Measurements from ENCODE around the gene COBL. TPM values are rescaled to one million over a fixed set of nuclear protein-coding genes. Genes with fewer than 3 reads are reported as not detected.

COBL gene
- total RNA-seq, 1 experiment from 2014 or later: 52.3 TPM

DNA sequence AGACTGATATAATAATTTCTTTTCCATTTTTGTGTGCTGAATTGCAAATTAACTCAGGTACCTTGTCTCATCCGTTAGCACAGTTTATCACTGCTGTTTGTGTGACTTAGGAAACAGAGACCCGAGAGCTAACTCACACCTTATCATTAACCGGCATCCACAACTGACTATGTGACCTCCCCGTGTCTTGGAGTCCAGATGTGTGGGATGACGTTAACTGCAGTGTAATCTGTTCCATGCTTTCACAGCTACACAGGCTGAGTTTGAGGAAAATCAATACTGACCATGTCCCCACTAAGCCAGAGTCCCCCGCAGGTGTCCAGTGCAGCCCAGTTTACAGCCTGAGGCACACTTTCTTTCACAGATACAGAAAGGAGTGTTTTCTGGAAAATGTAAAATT, 154.7 kb downstream of the COBL start:
- Histone ChIP-seq H3K56ac (ENCODE audit: insufficient read length, low read depth, low read length) (no peak overlapping the region), H3K27ac (ENCODE audit: insufficient read length, low read depth, low read length) (no peak overlapping the region), H4K20me1 (ENCODE audit: control insufficient read depth, insufficient read depth, insufficient read length) (no peaks in the 10 kb centered on the region), H3K4me1 (ENCODE audit: insufficient read depth, low read length) (peaks cover 3% of the 10 kb centered on the region), H3K4me2 (ENCODE audit: insufficient read depth, insufficient read length, low read length) (no peak overlapping the region), H3K23ac (ENCODE audit: insufficient read length, low read depth, low read length) (no peak overlapping the region), H4K91ac (ENCODE audit: insufficient read length, low read depth, low read length) (no peak overlapping the region), H3K9me3 (ENCODE audit: control insufficient read depth, low read depth, low read length) (no peaks in the 10 kb centered on the region), H2BK15ac (ENCODE audit: low read depth, low read length) (no peak overlapping the region), H2AFZ (ENCODE audit: low read length) (no peak overlapping the region), H3K27me3 (ENCODE audit: insufficient read depth, low read length) (no peaks in the 10 kb centered on the region), H4K8ac (replicated peaks; ENCODE audit: insufficient read length, low read depth, low read length) (no peak overlapping the region), H3K79me2 (ENCODE audit: insufficient read depth, low read length) (no peaks in the 10 kb centered on the region), H2AK5ac (ENCODE audit: insufficient read length, low read length) (no peak overlapping the region), H3K14ac (ENCODE audit: insufficient read depth, low read length) (no peak overlapping the region), H3K18ac (ENCODE audit: insufficient read length, low read depth, low read length) (no peak overlapping the region), H3K23me2 (ENCODE audit: insufficient read length, low read depth, low read length, poor library complexity, severe bottlenecking) (no peaks in the 10 kb centered on the region), H2BK120ac (ENCODE audit: low read depth, low read length, poor library complexity, severe bottlenecking) (no peak overlapping the region), H2BK20ac (ENCODE audit: low read depth, low read length, poor library complexity, severe bottlenecking) (no peak overlapping the region), H3T11ph (ENCODE audit: low read length) (no peak overlapping the region), H4K5ac (ENCODE audit: insufficient read length, low read depth, low read length) (no peak overlapping the region), H3K4ac (ENCODE audit: low read depth, low read length) (no peak overlapping the region), H2BK5ac (ENCODE audit: insufficient read length, low read length) (no peak overlapping the region), H3K79me1 (ENCODE audit: insufficient read depth, low read depth, low read length, poor library complexity, severe bottlenecking) (no peaks in the 10 kb centered on the region), H3K9ac (ENCODE audit: extremely low read depth, insufficient read length, low read length) (no peak overlapping the region), H2BK12ac (ENCODE audit: insufficient read length, low read depth, low read length) (no peak overlapping the region)
- Mint-ChIP-seq H3K4me3 (no peak overlapping the region), H3K36me3 (ENCODE audit: insufficient read depth in 1 of 3, low read depth in 3 of 3) (no peaks in the 10 kb centered on the region; a peak in 1 of 7 replicates), H3K4me1 (peaks cover 25 to 31% of the 10 kb centered on the region in 2 experiments), H3K27ac (no peak overlapping the region), H3K27me3 (ENCODE audit: low read depth) (no peaks in the 10 kb centered on the region), H3K9me3 (no peaks in the 10 kb centered on the region)
- DNase-seq: no peak
- no CpG with 5 or more reads among the region's 6 CpGs for WGBS (ENCODE audit: extremely low coverage, insufficient read length, low lambda C conversion rate)
- TF ChIP-seq, protein P1, sequence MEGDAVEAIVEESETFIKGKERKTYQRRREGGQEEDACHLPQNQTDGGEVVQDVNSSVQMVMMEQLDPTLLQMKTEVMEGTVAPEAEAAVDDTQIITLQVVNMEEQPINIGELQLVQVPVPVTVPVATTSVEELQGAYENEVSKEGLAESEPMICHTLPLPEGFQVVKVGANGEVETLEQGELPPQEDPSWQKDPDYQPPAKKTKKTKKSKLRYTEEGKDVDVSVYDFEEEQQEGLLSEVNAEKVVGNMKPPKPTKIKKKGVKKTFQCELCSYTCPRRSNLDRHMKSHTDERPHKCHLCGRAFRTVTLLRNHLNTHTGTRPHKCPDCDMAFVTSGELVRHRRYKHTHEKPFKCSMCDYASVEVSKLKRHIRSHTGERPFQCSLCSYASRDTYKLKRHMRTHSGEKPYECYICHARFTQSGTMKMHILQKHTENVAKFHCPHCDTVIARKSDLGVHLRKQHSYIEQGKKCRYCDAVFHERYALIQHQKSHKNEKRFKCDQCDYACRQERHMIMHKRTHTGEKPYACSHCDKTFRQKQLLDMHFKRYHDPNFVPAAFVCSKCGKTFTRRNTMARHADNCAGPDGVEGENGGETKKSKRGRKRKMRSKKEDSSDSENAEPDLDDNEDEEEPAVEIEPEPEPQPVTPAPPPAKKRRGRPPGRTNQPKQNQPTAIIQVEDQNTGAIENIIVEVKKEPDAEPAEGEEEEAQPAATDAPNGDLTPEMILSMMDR (conservative IDR thresholded peaks at IDR 0.05): no peak

All from H9 (cell line).